K562 (cell line): ENCODE results near the gene CHPF. TPM values are rescaled to one million over a fixed set of nuclear protein-coding genes. Genes with fewer than 3 reads are reported as not detected.

ENCODE experiments used
- CBX1 ChIP-seq: sonication (generic); IDR thresholded peaks from 2 replicates; pipeline ENCODE4 v1.6.1; 2016; ENCODE audit warnings: antibody characterized with exemption, low read depth, mild to moderate bottlenecking
- COPS2 ChIP-seq: fragments of 450-650 bp; conservative IDR thresholded peaks from 2 replicates; pipeline ENCODE4 v1.6.1; 2016; ENCODE audit warnings: mild to moderate bottlenecking, moderate library complexity
- GTF2F1 ChIP-seq: IDR thresholded peaks from 2 replicates; pipeline ENCODE4 v1.6.1; 2011; ENCODE audit warnings: low read depth, low read length, improper control_type of control experiment
- ILF3 ChIP-seq: fragments of 450-650 bp; IDR thresholded peaks from 2 replicates; pipeline ENCODE4 v1.6.1; 2018; ENCODE audit warnings: antibody characterized with exemption, mild to moderate bottlenecking, moderate library complexity, borderline replicate concordance
- MTA2 ChIP-seq: fragments of 450-650 bp; IDR thresholded peaks from 2 replicates; pipeline ENCODE4 v1.6.1; 2016; ENCODE audit warnings: low read depth
- NFE2L1 ChIP-seq: fragments of 450-650 bp; IDR thresholded peaks from 2 replicates; pipeline ENCODE4 v1.6.1; 2016; ENCODE audit warnings: missing genetic modification characterization, low read depth, mild to moderate bottlenecking, missing compliant biosample characterization, moderate library complexity, borderline replicate concordance
- NRF1 ChIP-seq, 2 experiments: fragments of 450-650 bp; IDR thresholded peaks in 1 of 2; conservative IDR thresholded peaks in 1 of 2; 2 replicates each; pipeline ENCODE4 v1.6.1; 2014; ENCODE audit warnings: mild to moderate bottlenecking in 2 of 2
- POLR2B ChIP-seq: fragments of 450-650 bp; IDR thresholded peaks from 2 replicates; pipeline ENCODE4 v1.6.1; 2018; ENCODE audit warnings: low read depth; ENCODE audit not compliant: partially characterized antibody
- ZNF3 ChIP-seq: fragments of 250-450 bp; sonication (Bioruptor Pico); IDR thresholded peaks from 2 replicates; pipeline ENCODE4 v1.5.0; 2021; ENCODE audit warnings: mild to moderate bottlenecking, moderate library complexity
- ZNF316 ChIP-seq: fragments of 450-650 bp; IDR thresholded peaks from 2 replicates; pipeline ENCODE4 v1.6.1; 2016
- ZNF324 ChIP-seq: fragments of 250-450 bp; sonication (Bioruptor Pico); IDR thresholded peaks from 2 replicates; pipeline ENCODE4 v1.4.0; 2020; ENCODE audit warnings: mild to moderate bottlenecking
- polyA plus RNA-seq, 8 experiments: library from polyadenylated mRNA; depleted of rRNA in 4 of 8; stranded (reverse) in 5 of 8; unstranded in 3 of 8; fragments of >200 nt; fragmentation: Nextera tagmentation in 2 of 8; fragmentation: Illumina TruSeq in 1 of 8; extraction: Ambion mirVana in 2 of 8; extraction: Trizol in 1 of 8; gene quantifications; 2 replicates each; pipeline versions ENCODE4 v1.2.1 to v1.2.3, GENCODE V29; 2011 to 2014; ENCODE audit warnings: inconsistent platforms in 1 of 8, missing spikeins in 1 of 8
- total RNA-seq, 7 experiments: library from RNA; depleted of rRNA in 6 of 7; stranded (reverse); fragments of >200 nt in 6 of 7; fragmentation: Illumina TruSeq in 2 of 7; extraction: Trizol in 2 of 7; gene quantifications; 2 replicates each; pipeline versions ENCODE4 v1.2.1 to v1.2.3, GENCODE V29; 2011 to 2021; ENCODE audit warnings: low replicate concordance in 1 of 7
- TF ChIP-seq, protein P1 (sequence below): fragments of 200-600 bp; sonication (generic); IDR thresholded peaks from one replicate; pipeline ENCODE4 v1.6.1; 2012; ENCODE audit warnings: mild to moderate bottlenecking, low read depth, low read length, inconsistent platforms
- TF ChIP-seq, protein P2 (sequence below): fragments of 200-800 bp; sonication (Bioruptor generic); IDR thresholded peaks from 2 replicates; pipeline ENCODE4 v1.6.1; 2017; ENCODE audit warnings: missing genetic modification characterization, missing compliant biosample characterization

The CHPF gene
- total and polyA plus RNA-seq, 9 of the 15 experiments (the other 6 are each of a cell fraction or from before 2014, with no cell fraction given) = 0.15 to 57.2 (median 7.9) TPM

DNA sequence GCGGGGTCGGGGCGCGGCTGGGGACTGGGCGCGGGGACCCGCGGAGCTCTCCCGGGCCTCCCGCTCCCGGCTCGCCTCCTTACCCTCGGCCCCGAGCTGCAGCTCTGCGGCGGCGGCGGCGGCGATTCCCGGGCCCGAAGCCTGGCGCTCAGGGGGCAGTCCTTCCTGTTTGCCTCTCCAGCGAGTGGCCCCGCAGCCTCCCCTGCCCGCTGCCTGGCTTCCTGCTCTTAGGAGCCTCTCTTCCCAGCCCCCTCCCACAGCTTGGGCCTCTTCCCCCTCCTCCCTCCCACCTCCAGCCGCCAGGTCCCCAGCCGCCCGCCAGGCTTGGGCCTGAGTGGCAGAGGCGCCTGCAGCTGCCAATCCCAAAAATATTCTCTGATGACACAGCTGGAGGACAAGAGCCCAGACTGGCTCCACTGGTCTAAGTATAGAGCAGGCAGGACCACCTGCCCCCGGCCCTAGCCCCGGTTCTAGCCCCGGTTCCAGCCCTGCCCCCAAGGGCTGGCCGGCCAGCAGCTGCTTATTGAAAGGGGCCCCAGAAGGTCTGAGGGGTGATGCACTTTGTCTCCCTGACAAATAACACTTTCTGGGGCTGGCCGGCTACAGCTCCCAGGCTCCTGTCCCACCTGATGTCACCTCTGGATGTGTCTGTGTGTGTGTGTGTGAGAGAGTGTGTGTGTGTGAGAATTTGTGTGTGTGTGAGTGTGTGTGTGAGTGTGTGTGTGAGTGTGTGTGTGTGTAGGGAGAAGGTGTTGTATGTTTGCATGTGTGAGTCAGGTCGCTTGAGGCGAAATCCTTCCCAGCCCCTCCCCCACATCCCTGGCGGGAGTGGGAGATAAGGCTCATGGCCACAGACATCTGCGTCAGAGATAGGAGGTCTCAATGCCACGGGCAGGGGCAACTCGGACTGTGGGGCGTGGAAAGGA, 28.0 kb upstream of the CHPF start, which contains the start of gene OBSL1 (continued):
- TF ChIP-seq, protein P1, sequence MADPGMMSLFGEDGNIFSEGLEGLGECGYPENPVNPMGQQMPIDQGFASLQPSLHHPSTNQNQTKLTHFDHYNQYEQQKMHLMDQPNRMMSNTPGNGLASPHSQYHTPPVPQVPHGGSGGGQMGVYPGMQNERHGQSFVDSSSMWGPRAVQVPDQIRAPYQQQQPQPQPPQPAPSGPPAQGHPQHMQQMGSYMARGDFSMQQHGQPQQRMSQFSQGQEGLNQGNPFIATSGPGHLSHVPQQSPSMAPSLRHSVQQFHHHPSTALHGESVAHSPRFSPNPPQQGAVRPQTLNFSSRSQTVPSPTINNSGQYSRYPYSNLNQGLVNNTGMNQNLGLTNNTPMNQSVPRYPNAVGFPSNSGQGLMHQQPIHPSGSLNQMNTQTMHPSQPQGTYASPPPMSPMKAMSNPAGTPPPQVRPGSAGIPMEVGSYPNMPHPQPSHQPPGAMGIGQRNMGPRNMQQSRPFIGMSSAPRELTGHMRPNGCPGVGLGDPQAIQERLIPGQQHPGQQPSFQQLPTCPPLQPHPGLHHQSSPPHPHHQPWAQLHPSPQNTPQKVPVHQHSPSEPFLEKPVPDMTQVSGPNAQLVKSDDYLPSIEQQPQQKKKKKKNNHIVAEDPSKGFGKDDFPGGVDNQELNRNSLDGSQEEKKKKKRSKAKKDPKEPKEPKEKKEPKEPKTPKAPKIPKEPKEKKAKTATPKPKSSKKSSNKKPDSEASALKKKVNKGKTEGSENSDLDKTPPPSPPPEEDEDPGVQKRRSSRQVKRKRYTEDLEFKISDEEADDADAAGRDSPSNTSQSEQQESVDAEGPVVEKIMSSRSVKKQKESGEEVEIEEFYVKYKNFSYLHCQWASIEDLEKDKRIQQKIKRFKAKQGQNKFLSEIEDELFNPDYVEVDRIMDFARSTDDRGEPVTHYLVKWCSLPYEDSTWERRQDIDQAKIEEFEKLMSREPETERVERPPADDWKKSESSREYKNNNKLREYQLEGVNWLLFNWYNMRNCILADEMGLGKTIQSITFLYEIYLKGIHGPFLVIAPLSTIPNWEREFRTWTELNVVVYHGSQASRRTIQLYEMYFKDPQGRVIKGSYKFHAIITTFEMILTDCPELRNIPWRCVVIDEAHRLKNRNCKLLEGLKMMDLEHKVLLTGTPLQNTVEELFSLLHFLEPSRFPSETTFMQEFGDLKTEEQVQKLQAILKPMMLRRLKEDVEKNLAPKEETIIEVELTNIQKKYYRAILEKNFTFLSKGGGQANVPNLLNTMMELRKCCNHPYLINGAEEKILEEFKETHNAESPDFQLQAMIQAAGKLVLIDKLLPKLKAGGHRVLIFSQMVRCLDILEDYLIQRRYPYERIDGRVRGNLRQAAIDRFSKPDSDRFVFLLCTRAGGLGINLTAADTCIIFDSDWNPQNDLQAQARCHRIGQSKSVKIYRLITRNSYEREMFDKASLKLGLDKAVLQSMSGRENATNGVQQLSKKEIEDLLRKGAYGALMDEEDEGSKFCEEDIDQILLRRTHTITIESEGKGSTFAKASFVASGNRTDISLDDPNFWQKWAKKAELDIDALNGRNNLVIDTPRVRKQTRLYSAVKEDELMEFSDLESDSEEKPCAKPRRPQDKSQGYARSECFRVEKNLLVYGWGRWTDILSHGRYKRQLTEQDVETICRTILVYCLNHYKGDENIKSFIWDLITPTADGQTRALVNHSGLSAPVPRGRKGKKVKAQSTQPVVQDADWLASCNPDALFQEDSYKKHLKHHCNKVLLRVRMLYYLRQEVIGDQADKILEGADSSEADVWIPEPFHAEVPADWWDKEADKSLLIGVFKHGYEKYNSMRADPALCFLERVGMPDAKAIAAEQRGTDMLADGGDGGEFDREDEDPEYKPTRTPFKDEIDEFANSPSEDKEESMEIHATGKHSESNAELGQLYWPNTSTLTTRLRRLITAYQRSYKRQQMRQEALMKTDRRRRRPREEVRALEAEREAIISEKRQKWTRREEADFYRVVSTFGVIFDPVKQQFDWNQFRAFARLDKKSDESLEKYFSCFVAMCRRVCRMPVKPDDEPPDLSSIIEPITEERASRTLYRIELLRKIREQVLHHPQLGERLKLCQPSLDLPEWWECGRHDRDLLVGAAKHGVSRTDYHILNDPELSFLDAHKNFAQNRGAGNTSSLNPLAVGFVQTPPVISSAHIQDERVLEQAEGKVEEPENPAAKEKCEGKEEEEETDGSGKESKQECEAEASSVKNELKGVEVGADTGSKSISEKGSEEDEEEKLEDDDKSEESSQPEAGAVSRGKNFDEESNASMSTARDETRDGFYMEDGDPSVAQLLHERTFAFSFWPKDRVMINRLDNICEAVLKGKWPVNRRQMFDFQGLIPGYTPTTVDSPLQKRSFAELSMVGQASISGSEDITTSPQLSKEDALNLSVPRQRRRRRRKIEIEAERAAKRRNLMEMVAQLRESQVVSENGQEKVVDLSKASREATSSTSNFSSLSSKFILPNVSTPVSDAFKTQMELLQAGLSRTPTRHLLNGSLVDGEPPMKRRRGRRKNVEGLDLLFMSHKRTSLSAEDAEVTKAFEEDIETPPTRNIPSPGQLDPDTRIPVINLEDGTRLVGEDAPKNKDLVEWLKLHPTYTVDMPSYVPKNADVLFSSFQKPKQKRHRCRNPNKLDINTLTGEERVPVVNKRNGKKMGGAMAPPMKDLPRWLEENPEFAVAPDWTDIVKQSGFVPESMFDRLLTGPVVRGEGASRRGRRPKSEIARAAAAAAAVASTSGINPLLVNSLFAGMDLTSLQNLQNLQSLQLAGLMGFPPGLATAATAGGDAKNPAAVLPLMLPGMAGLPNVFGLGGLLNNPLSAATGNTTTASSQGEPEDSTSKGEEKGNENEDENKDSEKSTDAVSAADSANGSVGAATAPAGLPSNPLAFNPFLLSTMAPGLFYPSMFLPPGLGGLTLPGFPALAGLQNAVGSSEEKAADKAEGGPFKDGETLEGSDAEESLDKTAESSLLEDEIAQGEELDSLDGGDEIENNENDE = no peak
- TF ChIP-seq ZNF324 (CRISPR knock-in tag) (no peak), CBX1 (no peak), GTF2F1 (no peak), NRF1 (conservative IDR thresholded peaks at IDR 0.05 in 1 of 2, IDR thresholded peaks at IDR 0.05 in 1 of 2) (peak; percentile 12 to 30; a peak in 1 of 4 replicates), COPS2 (no peak), ILF3 (no peak), MTA2 (peak; percentile 80), ZNF316 (no peak), NFE2L1 (tag) (no peak), POLR2B (peak; percentile 44), ZNF3 (CRISPR knock-in tag) (no peak)
- TF ChIP-seq, protein P2, sequence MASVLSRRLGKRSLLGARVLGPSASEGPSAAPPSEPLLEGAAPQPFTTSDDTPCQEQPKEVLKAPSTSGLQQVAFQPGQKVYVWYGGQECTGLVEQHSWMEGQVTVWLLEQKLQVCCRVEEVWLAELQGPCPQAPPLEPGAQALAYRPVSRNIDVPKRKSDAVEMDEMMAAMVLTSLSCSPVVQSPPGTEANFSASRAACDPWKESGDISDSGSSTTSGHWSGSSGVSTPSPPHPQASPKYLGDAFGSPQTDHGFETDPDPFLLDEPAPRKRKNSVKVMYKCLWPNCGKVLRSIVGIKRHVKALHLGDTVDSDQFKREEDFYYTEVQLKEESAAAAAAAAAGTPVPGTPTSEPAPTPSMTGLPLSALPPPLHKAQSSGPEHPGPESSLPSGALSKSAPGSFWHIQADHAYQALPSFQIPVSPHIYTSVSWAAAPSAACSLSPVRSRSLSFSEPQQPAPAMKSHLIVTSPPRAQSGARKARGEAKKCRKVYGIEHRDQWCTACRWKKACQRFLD (CRISPR knock-in tag) = no peak
